GM18517 (cell line): ENCODE measurements around the gene CAPRIN2.
A peak's percentile ranks its signal among the peaks of the same experiment; 100 is the strongest.

Experiments
- ATAC-seq: cut with Tn5 transposase; IDR thresholded peaks from one replicate; pipeline ENCODE4 v1.9.1; 2021; ENCODE audit warnings: mild to moderate bottlenecking, moderate library complexity; ENCODE audit not compliant: unreplicated experiment

Gene CAPRIN2

DNA sequence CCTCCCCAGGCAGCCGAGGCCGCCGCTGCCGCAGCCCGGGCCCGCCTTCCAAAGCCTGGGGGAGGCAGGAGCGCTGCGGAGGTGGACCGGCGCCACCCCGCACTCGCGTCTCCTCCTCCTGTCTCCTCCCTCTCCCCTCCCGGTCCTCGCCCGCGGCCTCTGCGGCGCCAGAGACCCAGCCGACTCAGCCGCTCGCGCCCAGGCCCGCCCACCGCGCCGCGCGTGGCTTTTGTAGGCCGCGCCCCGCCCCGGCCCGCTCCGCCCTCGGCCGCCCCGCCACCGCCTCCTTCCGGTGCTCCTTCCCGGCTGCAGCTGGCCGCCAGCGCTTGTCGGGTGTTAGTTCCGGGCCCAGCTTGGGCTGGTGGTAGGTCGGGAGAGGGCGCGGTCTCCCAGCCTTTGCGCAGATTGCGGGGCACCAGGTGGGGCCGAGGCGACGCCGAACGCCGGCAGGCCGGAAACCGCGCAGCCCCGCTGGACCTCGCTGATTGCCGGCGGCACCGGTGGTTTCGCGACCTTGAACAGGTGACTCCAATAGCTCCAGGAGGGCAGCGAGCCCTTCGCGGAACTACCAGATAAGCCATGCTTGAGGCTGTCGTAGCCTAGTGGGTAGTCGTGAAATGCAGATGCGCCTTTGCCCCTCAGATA is at the start of gene CAPRIN2:
TSS of gene CAPRIN2 (minus strand) at position 202 of the 645 bp plus-strand sequence. CDS start 1,431 bp downstream, outside the sequence.
- ATAC-seq, result peak; percentile 90

- ATAC-seq, result no peak
Measured at GRCh38 chr12:30797689-30798088, 42.9 kb upstream of the CAPRIN2 start.

DNA sequence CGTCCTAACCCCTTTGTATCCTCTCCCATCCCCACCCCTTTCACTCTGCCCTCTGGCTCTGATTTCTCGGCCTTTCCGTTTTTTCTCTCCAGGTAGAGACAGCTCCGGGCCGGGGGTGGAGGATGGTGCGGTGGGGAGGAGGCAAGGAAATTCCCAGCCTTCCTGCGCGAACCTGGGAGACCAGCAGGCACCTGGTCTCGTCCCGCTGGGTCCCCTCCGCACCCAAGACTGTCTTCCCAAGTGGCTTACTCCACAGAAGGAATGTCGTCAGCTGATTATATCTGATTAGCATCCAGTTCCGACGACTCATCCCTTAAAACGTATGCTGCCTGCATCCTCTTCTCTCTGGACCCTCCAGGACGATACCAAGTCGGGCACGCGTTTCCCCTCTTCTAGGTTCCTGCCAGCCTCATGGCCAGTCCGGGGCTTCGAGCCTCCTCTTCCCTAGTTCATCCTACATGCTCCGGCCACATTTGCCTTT is 42.2 kb upstream of the CAPRIN2 start:
- no peak for ATAC-seq

DNA sequence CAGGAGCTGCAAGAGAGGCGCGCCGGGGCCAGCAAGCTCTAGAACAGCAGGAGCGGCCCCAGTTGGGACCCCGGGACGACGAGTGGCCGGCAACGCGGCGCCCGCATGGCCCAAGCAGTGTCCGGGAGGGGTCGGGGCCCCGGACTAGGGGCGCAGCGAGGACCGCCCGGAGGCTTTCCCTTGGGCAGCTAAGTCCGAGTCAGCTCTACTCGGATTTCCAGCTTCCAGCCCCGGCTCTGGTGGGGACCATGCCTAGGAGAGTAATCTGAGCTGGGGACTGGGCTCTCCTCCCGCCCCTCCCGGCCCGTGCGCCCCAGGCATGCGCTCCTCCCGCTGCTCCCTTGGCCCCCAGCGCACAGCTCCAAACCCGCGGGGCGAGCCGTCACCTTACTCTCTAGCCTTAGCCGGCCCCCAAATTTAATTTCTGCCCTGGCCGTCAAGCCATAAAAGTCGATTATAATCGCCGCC is 41.6 kb upstream of the CAPRIN2 start:
- ATAC-seq, result peak; percentile 11

GRCh38 chr12:30795410-30796312 is 40.9 kb upstream of the CAPRIN2 start:
- peak; percentile 74 for ATAC-seq

DNA sequence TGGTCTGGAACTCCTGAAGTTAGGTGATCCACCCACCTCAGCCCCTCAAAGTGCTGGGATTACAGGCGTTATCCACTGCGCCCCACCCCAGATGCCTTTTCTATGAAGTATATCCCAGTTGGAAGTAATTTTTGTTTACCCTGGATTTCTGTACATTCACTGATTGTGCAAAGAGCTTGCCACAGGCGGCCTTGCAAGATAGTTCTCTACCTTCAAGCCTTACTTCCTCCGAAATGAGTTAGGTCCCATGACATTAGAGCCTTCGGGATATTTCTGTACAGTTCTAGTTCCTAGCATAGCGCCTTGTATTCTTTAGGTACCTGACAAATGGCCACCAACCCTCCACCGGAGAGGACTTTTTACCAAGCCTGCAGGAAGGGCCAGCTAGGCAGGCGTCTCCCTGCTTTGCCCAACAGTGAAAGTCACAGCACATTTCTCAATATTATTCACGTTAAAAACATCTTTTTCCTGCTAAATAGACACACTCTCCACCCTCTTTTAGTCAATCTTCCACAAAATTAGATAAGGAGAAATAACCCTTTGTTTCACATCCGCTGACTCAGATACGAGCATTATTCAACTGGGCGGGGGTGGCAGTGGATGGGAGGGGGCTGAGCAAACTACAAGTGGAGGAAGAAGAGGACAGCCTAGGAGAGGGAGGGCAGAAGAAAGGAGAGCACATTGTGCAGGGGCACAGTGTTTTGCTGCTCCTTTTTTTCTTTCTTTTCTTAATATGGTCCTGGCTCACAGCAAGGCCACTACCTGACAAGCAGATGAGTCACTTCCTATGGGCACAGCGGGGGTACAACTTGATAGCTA is 40.0 kb upstream of the CAPRIN2 start:
- no peak for ATAC-seq

- no peak for ATAC-seq
Measured at GRCh38 chr12:30794020-30794419, 39.3 kb upstream of the CAPRIN2 start.

DNA sequence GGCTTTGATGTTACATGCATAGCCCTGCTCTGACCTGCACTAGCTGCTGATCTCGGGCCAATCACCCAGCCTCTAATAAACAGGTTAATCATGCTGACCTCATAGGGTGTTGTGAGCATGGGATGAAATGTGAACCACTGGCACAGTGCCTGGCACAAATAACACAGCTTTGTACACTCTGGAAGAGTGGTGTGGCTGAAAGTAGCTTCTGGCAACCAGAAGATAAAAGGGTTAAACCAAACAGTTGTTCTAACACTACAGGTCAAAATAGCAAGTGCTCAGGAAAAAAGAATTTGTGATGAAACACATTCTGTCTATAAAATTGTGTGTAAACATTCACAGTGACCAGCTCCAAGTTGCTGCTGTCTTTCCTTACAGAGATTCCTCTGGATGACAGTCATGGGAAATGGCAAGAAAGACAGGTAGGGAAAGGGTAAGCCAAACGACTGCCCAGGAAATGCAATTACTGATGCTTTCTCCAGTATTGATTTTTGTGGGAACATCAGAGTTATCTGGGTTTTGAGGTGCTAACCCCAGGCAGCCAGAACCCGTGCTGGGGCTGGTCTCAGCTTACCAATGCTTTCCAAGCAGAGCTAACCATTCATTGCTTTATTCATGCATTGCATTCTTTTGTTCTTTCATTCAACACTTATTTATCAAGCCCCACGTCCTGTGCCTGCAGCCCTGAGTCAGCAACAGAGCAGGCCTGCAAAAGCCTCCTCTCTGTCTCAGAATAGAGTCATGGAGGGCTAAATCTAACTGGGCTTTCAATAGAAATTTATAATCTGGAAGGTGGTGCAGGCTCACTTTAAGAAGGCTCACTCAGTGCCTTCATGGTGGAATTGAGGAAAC is 38.1 kb upstream of the CAPRIN2 start:
- no peak for ATAC-seq

DNA sequence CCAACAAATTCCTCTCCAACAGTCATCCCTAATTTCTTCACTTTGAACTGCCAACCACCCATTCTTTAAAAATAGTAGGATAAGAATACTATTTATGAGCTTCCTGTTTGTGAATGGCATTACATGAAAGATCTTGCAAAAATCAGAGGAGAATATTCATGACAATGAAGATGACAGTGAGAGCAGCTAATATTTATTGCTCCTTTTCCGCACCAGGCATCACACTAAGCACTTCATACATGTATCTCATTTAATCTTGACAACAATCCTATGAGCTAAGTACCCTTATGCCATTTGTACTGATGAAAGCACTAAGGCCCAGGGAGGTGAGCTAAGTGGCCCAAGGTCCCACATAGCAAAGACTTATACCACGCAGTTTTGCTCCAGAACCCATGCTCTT is 37.3 kb upstream of the CAPRIN2 start:
- no peak for ATAC-seq

GRCh38 chr12:30788754-30789153 is 34.0 kb upstream of the CAPRIN2 start:
- ATAC-seq, result no peak

- no peak for ATAC-seq
Measured at GRCh38 chr12:30785630-30786029, 30.9 kb upstream of the CAPRIN2 start.

- ATAC-seq, result no peak
Measured at GRCh38 chr12:30784508-30784907, 29.8 kb upstream of the CAPRIN2 start.

GRCh38 chr12:30783946-30784345 is 29.2 kb upstream of the CAPRIN2 start:
- no peak for ATAC-seq

GRCh38 chr12:30782316-30783173 is 27.8 kb upstream of the CAPRIN2 start:
- ATAC-seq, result no peak

DNA sequence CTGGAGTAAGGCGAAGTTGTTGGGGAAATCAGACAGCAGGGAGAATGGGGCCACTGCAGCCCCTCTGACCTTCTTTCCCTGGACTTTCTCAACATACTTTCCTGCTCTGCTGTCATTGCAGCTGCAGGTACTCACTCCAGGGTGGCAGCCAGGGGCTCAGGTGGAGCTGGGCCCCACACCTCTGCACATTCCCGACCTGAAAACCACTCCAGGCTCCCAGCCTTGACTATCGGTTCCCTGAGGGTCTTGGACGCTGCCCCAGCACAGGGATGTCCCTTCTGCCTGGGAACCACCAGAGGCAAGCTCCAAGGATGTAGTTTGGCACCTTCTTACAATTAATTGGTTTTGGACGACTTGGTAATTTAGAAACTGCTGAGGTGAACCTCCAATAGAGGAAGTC is 24.8 kb upstream of the CAPRIN2 start:
- no peak for ATAC-seq

GRCh38 chr12:30779178-30779577 is 24.4 kb upstream of the CAPRIN2 start:
- ATAC-seq, result no peak

GRCh38 chr12:30774599-30774998 is 19.8 kb upstream of the CAPRIN2 start:
- no peak for ATAC-seq

GRCh38 chr12:30769802-30770201 is 15.1 kb upstream of the CAPRIN2 start:
- ATAC-seq, result no peak

GRCh38 chr12:30764251-30764650 is 9.5 kb upstream of the CAPRIN2 start:
- ATAC-seq, result no peak
